AG20443 (cell line): ENCODE results near the gene LRRC4C.
"Not testable (repeated sequence)": the region's sequence is repeated elsewhere in the genome, so short reads cannot be mapped to it uniquely, and the experiment has no call there.

Source experiments
- DNase-seq: peaks from one replicate; pipeline ENCODE4 v3.0.0; 2012; ENCODE audit warnings: low spot score, mixed read lengths

The LRRC4C gene

GRCh38 chr11:40688369-40688768, 771.1 kb downstream of the LRRC4C start:
- no peak for DNase-seq

GRCh38 chr11:40686765-40687164, 772.7 kb downstream of the LRRC4C start:
- DNase-seq, result no peak

- no peak for DNase-seq
Measured at GRCh38 chr11:40683010-40683409, 776.4 kb downstream of the LRRC4C start.

GRCh38 chr11:40679276-40679675, 780.2 kb downstream of the LRRC4C start:
- DNase-seq, result no peak

- DNase-seq, result no peak
Measured at GRCh38 chr11:40647295-40647694, 812.2 kb downstream of the LRRC4C start.

GRCh38 chr11:40642284-40642683, 817.2 kb downstream of the LRRC4C start:
- DNase-seq, result no peak

GRCh38 chr11:40619654-40620053, 839.8 kb downstream of the LRRC4C start:
- no peak for DNase-seq

- DNase-seq, result no peak
Measured at GRCh38 chr11:40606800-40607199, 852.7 kb downstream of the LRRC4C start.

- no peak for DNase-seq
Measured at GRCh38 chr11:40602866-40603552, 856.4 kb downstream of the LRRC4C start.

- no peak for DNase-seq
Measured at GRCh38 chr11:40597546-40598113, 861.8 kb downstream of the LRRC4C start.

- no peak for DNase-seq
Measured at GRCh38 chr11:40573254-40573891, 886.1 kb downstream of the LRRC4C start.

- no peak for DNase-seq
Measured at GRCh38 chr11:40569947-40570531, 889.4 kb downstream of the LRRC4C start.

GRCh38 chr11:40567392-40567791, 892.1 kb downstream of the LRRC4C start:
- no peak for DNase-seq

GRCh38 chr11:40544162-40544561, 915.3 kb downstream of the LRRC4C start:
- DNase-seq, result no peak

- no peak for DNase-seq
Measured at GRCh38 chr11:40542821-40543220, 916.6 kb downstream of the LRRC4C start.

GRCh38 chr11:40537734-40538133, 921.7 kb downstream of the LRRC4C start:
- no peak for DNase-seq

GRCh38 chr11:40522080-40522479, 937.4 kb downstream of the LRRC4C start:
- DNase-seq, result not testable (repeated sequence)

GRCh38 chr11:40517122-40517521, 942.3 kb downstream of the LRRC4C start:
- DNase-seq, result no peak

- no peak for DNase-seq
Measured at GRCh38 chr11:40514124-40514523, 945.3 kb downstream of the LRRC4C start.

GRCh38 chr11:40513281-40513680, 946.2 kb downstream of the LRRC4C start:
- DNase-seq, result no peak

- DNase-seq, result no peak
Measured at GRCh38 chr11:40508303-40508702, 951.1 kb downstream of the LRRC4C start.

GRCh38 chr11:40506226-40506625, 953.2 kb downstream of the LRRC4C start:
- no peak for DNase-seq

GRCh38 chr11:40491341-40491740, 968.1 kb downstream of the LRRC4C start:
- DNase-seq, result no peak
